ENCODE results near the gene DLL3. TPM values are rescaled to one million over a fixed set of nuclear protein-coding genes. Genes with fewer than 3 reads are reported as not detected.

DLL3 gene
- polyA plus RNA-seq, 2 of the 4 experiments (the other 2 are of a cell fraction) = 6.7 to 6.8 TPM

GRCh38 chr19:39518458-39518857 lies 19.7 kb downstream of the DLL3 start:
- FAIRE-seq (no peak), ATAC-seq (peak; percentile 11 to 21; a peak in 5 of 6 replicates), DNase-seq (ENCODE audit: low read depth in 1 of 2, low spot score in 1 of 2) (no peak)
- peaks cover 9% of the 10 kb centered on the region; the same call in 2 of the 3 replicates for H3K4me1 ChIP-seq
- no peak overlapping the region for H3K4me3 ChIP-seq
- WGBS (ENCODE audit: missing lambda C conversion rate) = 62% methylated on average over 5 of the region's 5 CpGs
- H3K4me2 ChIP-seq = no peak overlapping the region
- no peak overlapping the region for H3K27ac ChIP-seq
- ChIA-PET CTCF (interaction anchor here (0.7 to 17.0 kb wide), 13 partner anchors 11 to 476 kb away, joined by 3 to 257 read pairs (median 6); partner anchors contain the start of genes EID2 and EID2B), POLR2A (interaction anchor here (1.1 kb wide), 1 partner anchor 83 kb away, joined by 5 read pairs; the partner anchor contains the start of gene RPS16)
- TF ChIP-seq, protein P1, sequence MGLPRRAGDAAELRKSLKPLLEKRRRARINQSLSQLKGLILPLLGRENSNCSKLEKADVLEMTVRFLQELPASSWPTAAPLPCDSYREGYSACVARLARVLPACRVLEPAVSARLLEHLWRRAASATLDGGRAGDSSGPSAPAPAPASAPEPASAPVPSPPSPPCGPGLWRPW (IDR thresholded peaks at IDR 0.05) = no peak
- H3K9me3 ChIP-seq = no peaks in the 10 kb centered on the region

GRCh38 chr19:39518975-39519374 lies 20.2 kb downstream of the DLL3 start:
- ATAC-seq (no peak; a peak in 1 of 6 replicates), FAIRE-seq (no peak), DNase-seq (ENCODE audit: low read depth in 1 of 2, low spot score in 1 of 2) (no peak)
- POLR2A ChIA-PET = interaction anchor here (1.1 kb wide), 1 partner anchor 83 kb away, joined by 5 read pairs; the partner anchor contains the start of gene RPS16
- Histone ChIP-seq H3K4me1 (peaks cover 9% of the 10 kb centered on the region; the same call in 2 of the 3 replicates), H3K4me3 (no peak overlapping the region), H3K4me2 (no peak overlapping the region), H3K27ac (no peak overlapping the region), H3K9me3 (no peaks in the 10 kb centered on the region)
- 56% methylated on average over 9 of the region's 9 CpGs for WGBS (ENCODE audit: missing lambda C conversion rate)
- TF ChIP-seq KDM5A (IDR thresholded peaks at IDR 0.05) (no peak), JUNB (IDR thresholded peaks at IDR 0.05) (no peak), SREBF2 (IDR thresholded peaks at IDR 0.05) (no peak), SMC3 (IDR thresholded peaks at IDR 0.05) (no peak), BCL3 (IDR thresholded peaks at IDR 0.05) (no peak), RFX5 (IDR thresholded peaks at IDR 0.05) (no peak)
- CTCF ChIA-PET = interaction anchor here (0.7 to 17.0 kb wide), 13 partner anchors 10 to 155 kb away, joined by 3 to 257 read pairs (median 6); partner anchors contain the start of genes EID2 and EID2B

GRCh38 chr19:39520541-39521484 lies 22.1 kb downstream of the DLL3 start:
- no peak overlapping the region for H3K27ac ChIP-seq
- FAIRE-seq (peak; percentile 36), DNase-seq (ENCODE audit: low read depth in 1 of 2, low spot score in 1 of 2) (no peak), ATAC-seq (no peak)
- TF ChIP-seq, protein P1 (IDR thresholded peaks at IDR 0.05) = no peak
- TF ChIP-seq, protein P2, sequence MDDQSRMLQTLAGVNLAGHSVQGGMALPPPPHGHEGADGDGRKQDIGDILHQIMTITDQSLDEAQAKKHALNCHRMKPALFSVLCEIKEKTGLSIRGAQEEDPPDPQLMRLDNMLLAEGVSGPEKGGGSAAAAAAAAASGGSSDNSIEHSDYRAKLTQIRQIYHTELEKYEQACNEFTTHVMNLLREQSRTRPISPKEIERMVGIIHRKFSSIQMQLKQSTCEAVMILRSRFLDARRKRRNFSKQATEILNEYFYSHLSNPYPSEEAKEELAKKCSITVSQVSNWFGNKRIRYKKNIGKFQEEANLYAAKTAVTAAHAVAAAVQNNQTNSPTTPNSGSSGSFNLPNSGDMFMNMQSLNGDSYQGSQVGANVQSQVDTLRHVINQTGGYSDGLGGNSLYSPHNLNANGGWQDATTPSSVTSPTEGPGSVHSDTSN (IDR thresholded peaks at IDR 0.05) = no peak
- TF ChIP-seq BHLHE40 (IDR thresholded peaks at IDR 0.05; ENCODE audit: low read depth, low read length) = no peak
- no peak for TF ChIP-seq CHD4 (IDR thresholded peaks at IDR 0.05; ENCODE audit: borderline replicate concordance)
- no peak for TF ChIP-seq BCL3 (IDR thresholded peaks at IDR 0.05)
- TF ChIP-seq FOSB (CRISPR knock-in tag; IDR thresholded peaks at IDR 0.05) = no peak
- TF ChIP-seq CTCF (IDR thresholded peaks at IDR 0.05) = no peak
- no peak for TF ChIP-seq CBX2 (IDR thresholded peaks at IDR 0.05; ENCODE audit: borderline replicate concordance, low read depth)
- TF ChIP-seq RFX5 (IDR thresholded peaks at IDR 0.05) = no peak
- TF ChIP-seq JUN (IDR thresholded peaks at IDR 0.05) = no peak
- TF ChIP-seq EHF (CRISPR knock-in tag; IDR thresholded peaks at IDR 0.05) = no peak
- no peak for TF ChIP-seq NFE2L2 (conservative IDR thresholded peaks at IDR 0.05; ENCODE audit: low read length)
- TF ChIP-seq HDAC2 (IDR thresholded peaks at IDR 0.05) = no peak
- TF ChIP-seq ZC3H11A (IDR thresholded peaks at IDR 0.05) = no peak
- TF ChIP-seq TFCP2L1 (CRISPR knock-in tag; IDR thresholded peaks at IDR 0.05) = no peak
- TF ChIP-seq KDM5A (IDR thresholded peaks at IDR 0.05) = no peak
- H3K9me3 ChIP-seq = no peaks in the 10 kb centered on the region
- ChIA-PET CTCF (interaction anchor here (0.7 to 17.0 kb wide), 8 partner anchors 9 to 109 kb away, joined by 3 to 257 read pairs (median 8); partner anchors contain the start of genes EID2B and RPS16), POLR2A (interaction anchor here (0.6 to 1.1 kb wide), 3 partner anchors 8 to 40 kb away, joined by 3 to 8 read pairs (median 5); partner anchors contain the start of gene TIMM50)
- peaks cover 5% of the 10 kb centered on the region; the same call in 2 of the 3 replicates for H3K4me1 ChIP-seq
- H3K4me3 ChIP-seq = no peak overlapping the region
- 74% methylated on average over 8 of the region's 8 CpGs for WGBS (ENCODE audit: missing lambda C conversion rate)
- H3K4me2 ChIP-seq = no peak overlapping the region
